Suprapubic skin (tissue), 4 donors: ENCODE results near the gene PIGL.

ENCODE experiments used
- CTCF ChIP-seq, 2 donors: fragments of 200-600 bp in 1 of 2; fragments of 450-650 bp in 1 of 2; sonication (generic) in 1 of 2; IDR thresholded peaks; one replicate each; pipeline ENCODE4 v1.5.1; 2016 to 2019; ENCODE audit warnings: antibody characterized with exemption in 2 of 2, mild to moderate bottlenecking in 1 of 2, moderate library complexity in 1 of 2
- EP300 ChIP-seq: sonication (generic); formaldehyde crosslinking; IDR thresholded peaks from one replicate; pipeline ENCODE4 v1.6.1; 2017; ENCODE audit warnings: antibody characterized with exemption
- POLR2A ChIP-seq, 2 donors: fragments of 450-650 bp; IDR thresholded peaks; one replicate each; pipeline ENCODE4 v1.6.1; 2017; ENCODE audit warnings: antibody characterized with exemption in 2 of 2, mild to moderate bottlenecking in 2 of 2, moderate library complexity in 2 of 2
- POLR2AphosphoS5 ChIP-seq, 3 donors: sonication (generic); formaldehyde crosslinking; IDR thresholded peaks; one replicate each; pipeline ENCODE4 v1.6.1; 2017; ENCODE audit warnings: antibody characterized with exemption in 3 of 3

- TF ChIP-seq EP300 (no peak), POLR2AphosphoS5 (IDR thresholded peaks at IDR 0.05) (no peak), CTCF (IDR thresholded peaks at IDR 0.05) (no peak), POLR2A (IDR thresholded peaks at IDR 0.05) (no peak)
Measured at GRCh38 chr17:16215002-16215272, 2.1 kb upstream of the PIGL start.
